Testis (tissue), 2 donors: ENCODE measurements around the gene TMOD2.

ENCODE experiments used
- CTCF ChIP-seq, 3 experiments: fragments of 450-650 bp in 2 of 3; fragments of 200-600 bp in 1 of 3; sonication (generic) in 1 of 3; IDR thresholded peaks; one replicate each; pipeline ENCODE4 v1.5.1; 2016 to 2019; ENCODE audit warnings: antibody characterized with exemption in 3 of 3, mild to moderate bottlenecking in 2 of 3, moderate library complexity in 1 of 3
- POLR2A ChIP-seq: fragments of 450-650 bp; IDR thresholded peaks from one replicate; pipeline ENCODE4 v1.6.1; 2017; ENCODE audit warnings: antibody characterized with exemption, mild to moderate bottlenecking, moderate library complexity

- TF ChIP-seq POLR2A (no peak), CTCF (IDR thresholded peaks at IDR 0.05) (no peak)
Observed at GRCh38 chr15:51732646-51733045, 18.8 kb upstream of the TMOD2 start.
